ENCODE results near the gene REC8.
A peak's percentile ranks its signal among the peaks of the same experiment; 100 is the strongest.

The REC8 gene

GRCh38 chr14:24132061-24132685, 39.7 kb upstream of the REC8 start:
- Histone ChIP-seq H3K9me3 (ENCODE audit: control insufficient read depth, insufficient read depth, low read length) (no peaks in the 10 kb centered on the region), H3K27me3 (ENCODE audit: control insufficient read depth, insufficient read depth, low read length) (no peaks in the 10 kb centered on the region), H3K36me3 (ENCODE audit: control insufficient read depth, insufficient read depth, low read length) (no peaks in the 10 kb centered on the region), H3K9ac (ENCODE audit: low read depth, low read length) (no peak overlapping the region), H3K4me3 (ENCODE audit: low read depth, low read length) (no peak overlapping the region), H3K27ac (ENCODE audit: low read depth, low read length) (no peak overlapping the region), H3K4me1 (ENCODE audit: control insufficient read depth, insufficient read depth, low read length) (peaks cover 5% of the 10 kb centered on the region; the same call in 1 of the 2 replicates)

GRCh38 chr14:24132976-24133375, 38.9 kb upstream of the REC8 start:
- Histone ChIP-seq H3K4me3 (ENCODE audit: low read depth, low read length) (no peak overlapping the region), H3K27me3 (ENCODE audit: control insufficient read depth, insufficient read depth, low read length) (no peaks in the 10 kb centered on the region), H3K27ac (ENCODE audit: low read depth, low read length) (no peak overlapping the region), H3K36me3 (ENCODE audit: control insufficient read depth, insufficient read depth, low read length) (peaks cover 5% of the 10 kb centered on the region), H3K9me3 (ENCODE audit: control insufficient read depth, insufficient read depth, low read length) (no peaks in the 10 kb centered on the region), H3K9ac (ENCODE audit: low read depth, low read length) (no peak overlapping the region), H3K4me1 (ENCODE audit: control insufficient read depth, insufficient read depth, low read length) (peaks cover 5% of the 10 kb centered on the region; the same call in 1 of the 2 replicates)

- Histone ChIP-seq H3K9ac (ENCODE audit: low read depth, low read length) (no peak overlapping the region), H3K4me1 (ENCODE audit: control insufficient read depth, insufficient read depth, low read length) (peaks cover 5% of the 10 kb centered on the region; the same call in 1 of the 2 replicates), H3K36me3 (ENCODE audit: control insufficient read depth, insufficient read depth, low read length) (peaks cover 13% of the 10 kb centered on the region), H3K9me3 (ENCODE audit: control insufficient read depth, insufficient read depth, low read length) (no peaks in the 10 kb centered on the region), H3K4me3 (ENCODE audit: low read depth, low read length) (no peak overlapping the region), H3K27me3 (ENCODE audit: control insufficient read depth, insufficient read depth, low read length) (no peaks in the 10 kb centered on the region), H3K27ac (ENCODE audit: low read depth, low read length) (no peak overlapping the region)
These were observed 38.1 kb upstream of the REC8 start for GRCh38 chr14:24133735-24134134.

GRCh38 chr14:24135584-24135833, 36.4 kb upstream of the REC8 start:
- Histone ChIP-seq H3K36me3 (ENCODE audit: control insufficient read depth, insufficient read depth, low read length) (peaks cover 25% of the 10 kb centered on the region), H3K27me3 (ENCODE audit: control insufficient read depth, insufficient read depth, low read length) (no peaks in the 10 kb centered on the region), H3K9me3 (ENCODE audit: control insufficient read depth, insufficient read depth, low read length) (no peaks in the 10 kb centered on the region), H3K27ac (ENCODE audit: low read depth, low read length) (peak overlapping the region; percentile 25), H3K9ac (ENCODE audit: low read depth, low read length) (no peak overlapping the region), H3K4me1 (ENCODE audit: control insufficient read depth, insufficient read depth, low read length) (peaks cover 9% of the 10 kb centered on the region), H3K4me3 (ENCODE audit: low read depth, low read length) (peak overlapping the region; percentile 78)

- no peaks in the 10 kb centered on the region for H3K27me3 ChIP-seq (ENCODE audit: control insufficient read depth, insufficient read depth, low read length)
- no peak within 1 kb of the TSS; the same call in 1 of the 2 replicates for H3K9ac ChIP-seq (ENCODE audit: low read depth, low read length)
- H3K4me1 ChIP-seq (ENCODE audit: control insufficient read depth, insufficient read depth, low read length): peaks cover 9% of the 10 kb centered on the region
- H3K27ac ChIP-seq (ENCODE audit: low read depth, low read length): peak within 1 kb of the TSS; percentile 25
- no peaks in the 10 kb centered on the region for H3K9me3 ChIP-seq (ENCODE audit: control insufficient read depth, insufficient read depth, low read length)
- peak within 1 kb of the TSS; percentile 78 for H3K4me3 ChIP-seq (ENCODE audit: low read depth, low read length)
- H3K36me3 ChIP-seq (ENCODE audit: control insufficient read depth, insufficient read depth, low read length): peaks cover 25% of the 10 kb centered on the region
These were observed 35.8 kb upstream of the REC8 start, which contains the start of gene PSME1 for GRCh38 chr14:24135834-24136683. TSS of gene PSME1 (plus strand) at chr14:24136194. CDS start at chr14:24136263, 69 bp downstream.

- Histone ChIP-seq H3K27me3 (ENCODE audit: control insufficient read depth, insufficient read depth, low read length) (no peaks in the 10 kb centered on the region), H3K9me3 (ENCODE audit: control insufficient read depth, insufficient read depth, low read length) (no peaks in the 10 kb centered on the region), H3K27ac (ENCODE audit: low read depth, low read length) (no peak overlapping the region), H3K4me1 (ENCODE audit: control insufficient read depth, insufficient read depth, low read length) (peaks cover 9% of the 10 kb centered on the region), H3K9ac (ENCODE audit: low read depth, low read length) (no peak overlapping the region), H3K4me3 (ENCODE audit: low read depth, low read length) (peak overlapping the region; percentile 78), H3K36me3 (ENCODE audit: control insufficient read depth, insufficient read depth, low read length) (peaks cover 25% of the 10 kb centered on the region)
These were observed 35.0 kb upstream of the REC8 start for GRCh38 chr14:24136684-24137528.

- H3K4me3 ChIP-seq (ENCODE audit: low read depth, low read length): no peak overlapping the region
- no peak overlapping the region for H3K9ac ChIP-seq (ENCODE audit: low read depth, low read length)
- peaks cover 9% of the 10 kb centered on the region for H3K4me1 ChIP-seq (ENCODE audit: control insufficient read depth, insufficient read depth, low read length)
- H3K9me3 ChIP-seq (ENCODE audit: control insufficient read depth, insufficient read depth, low read length): no peaks in the 10 kb centered on the region
- peaks cover 27% of the 10 kb centered on the region for H3K36me3 ChIP-seq (ENCODE audit: control insufficient read depth, insufficient read depth, low read length)
- no peaks in the 10 kb centered on the region for H3K27me3 ChIP-seq (ENCODE audit: control insufficient read depth, insufficient read depth, low read length)
- H3K27ac ChIP-seq (ENCODE audit: low read depth, low read length): no peak overlapping the region
These were observed 34.1 kb upstream of the REC8 start for GRCh38 chr14:24137529-24138395.

- Histone ChIP-seq H3K9ac (ENCODE audit: low read depth, low read length) (no peak overlapping the region), H3K9me3 (ENCODE audit: control insufficient read depth, insufficient read depth, low read length) (no peaks in the 10 kb centered on the region), H3K4me1 (ENCODE audit: control insufficient read depth, insufficient read depth, low read length) (peaks cover 9% of the 10 kb centered on the region), H3K27me3 (ENCODE audit: control insufficient read depth, insufficient read depth, low read length) (no peaks in the 10 kb centered on the region), H3K27ac (ENCODE audit: low read depth, low read length) (no peak overlapping the region), H3K36me3 (ENCODE audit: control insufficient read depth, insufficient read depth, low read length) (peaks cover 34% of the 10 kb centered on the region), H3K4me3 (ENCODE audit: low read depth, low read length) (no peak overlapping the region)
These were observed 33.2 kb upstream of the REC8 start for GRCh38 chr14:24138396-24139271.

- H3K36me3 ChIP-seq (ENCODE audit: control insufficient read depth, insufficient read depth, low read length): peaks cover 42% of the 10 kb centered on the region
- no peaks in the 10 kb centered on the region for H3K9me3 ChIP-seq (ENCODE audit: control insufficient read depth, insufficient read depth, low read length)
- H3K27me3 ChIP-seq (ENCODE audit: control insufficient read depth, insufficient read depth, low read length): no peaks in the 10 kb centered on the region
- H3K27ac ChIP-seq (ENCODE audit: low read depth, low read length): no peak overlapping the region
- peaks cover 9% of the 10 kb centered on the region for H3K4me1 ChIP-seq (ENCODE audit: control insufficient read depth, insufficient read depth, low read length)
- peak overlapping the region; percentile 86 for H3K4me3 ChIP-seq (ENCODE audit: low read depth, low read length)
- H3K9ac ChIP-seq (ENCODE audit: low read depth, low read length): no peak overlapping the region
These were observed 32.5 kb upstream of the REC8 start for GRCh38 chr14:24139272-24139934.
